ENCODE measurements around the gene TBC1D24.
A peak's percentile ranks its signal among the peaks of the same experiment; 100 is the strongest.

TBC1D24 gene

DNA sequence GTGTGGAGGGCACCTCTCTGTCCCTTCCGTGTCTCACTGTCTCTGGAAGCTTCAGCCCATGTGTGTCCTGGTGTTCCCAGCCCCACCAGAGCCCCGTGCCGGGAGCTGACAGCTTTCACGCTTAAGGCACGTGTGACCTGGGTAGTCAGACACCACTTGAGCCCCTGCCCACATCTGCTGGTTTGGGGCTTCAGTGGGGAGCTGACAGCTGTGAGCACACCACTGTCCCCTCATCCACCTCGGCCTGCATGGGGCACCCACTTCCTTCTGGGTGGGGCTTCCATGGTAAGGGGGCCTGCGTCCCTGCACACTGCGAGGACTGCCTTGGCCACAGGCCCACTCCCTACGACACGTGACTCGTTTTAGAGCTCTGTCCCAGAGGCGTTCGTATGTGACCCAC, 17.7 kb upstream of the TBC1D24 start:
- no peaks in the 10 kb centered on the region for H3K9me3 ChIP-seq (ENCODE audit: low read length)
- H3K4me2 ChIP-seq (ENCODE audit: low read length): no peak overlapping the region
- TF ChIP-seq, protein P1, sequence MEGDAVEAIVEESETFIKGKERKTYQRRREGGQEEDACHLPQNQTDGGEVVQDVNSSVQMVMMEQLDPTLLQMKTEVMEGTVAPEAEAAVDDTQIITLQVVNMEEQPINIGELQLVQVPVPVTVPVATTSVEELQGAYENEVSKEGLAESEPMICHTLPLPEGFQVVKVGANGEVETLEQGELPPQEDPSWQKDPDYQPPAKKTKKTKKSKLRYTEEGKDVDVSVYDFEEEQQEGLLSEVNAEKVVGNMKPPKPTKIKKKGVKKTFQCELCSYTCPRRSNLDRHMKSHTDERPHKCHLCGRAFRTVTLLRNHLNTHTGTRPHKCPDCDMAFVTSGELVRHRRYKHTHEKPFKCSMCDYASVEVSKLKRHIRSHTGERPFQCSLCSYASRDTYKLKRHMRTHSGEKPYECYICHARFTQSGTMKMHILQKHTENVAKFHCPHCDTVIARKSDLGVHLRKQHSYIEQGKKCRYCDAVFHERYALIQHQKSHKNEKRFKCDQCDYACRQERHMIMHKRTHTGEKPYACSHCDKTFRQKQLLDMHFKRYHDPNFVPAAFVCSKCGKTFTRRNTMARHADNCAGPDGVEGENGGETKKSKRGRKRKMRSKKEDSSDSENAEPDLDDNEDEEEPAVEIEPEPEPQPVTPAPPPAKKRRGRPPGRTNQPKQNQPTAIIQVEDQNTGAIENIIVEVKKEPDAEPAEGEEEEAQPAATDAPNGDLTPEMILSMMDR (IDR thresholded peaks at IDR 0.05; ENCODE audit: low read length): no peak
- no peak for TF ChIP-seq EZH2 (IDR thresholded peaks at IDR 0.05; ENCODE audit: borderline replicate concordance, low read length)
- H3K79me2 ChIP-seq (ENCODE audit: insufficient read depth, low read length): no peaks in the 10 kb centered on the region
- no peak overlapping the region for H3K4me3 ChIP-seq (ENCODE audit: low read depth, low read length, poor library complexity, severe bottlenecking)
- peaks cover 62% of the 10 kb centered on the region for H3K36me3 ChIP-seq (ENCODE audit: insufficient read depth, low read length)
- H3F3A ChIP-seq (ENCODE audit: insufficient read depth, low read length): 0 out of 2 replicates have a peak, but pooled peaks cover 4% of the 10 kb centered on the region
- H2AFZ ChIP-seq (ENCODE audit: low read length): no peak overlapping the region
- no peaks in the 10 kb centered on the region for H4K20me1 ChIP-seq (ENCODE audit: insufficient read depth, low read length)
- H3K27me3 ChIP-seq (ENCODE audit: insufficient read depth, low read length): no peaks in the 10 kb centered on the region
- peak overlapping the region; percentile 33 for H3K27ac ChIP-seq (ENCODE audit: low read depth, low read length, poor library complexity, severe bottlenecking)
- H3K4me1 ChIP-seq (ENCODE audit: insufficient read depth, low read length, severe bottlenecking): peaks cover 28% of the 10 kb centered on the region
- no peaks in the 10 kb centered on the region for H3K9me2 ChIP-seq (ENCODE audit: low read depth, low read length)
- H3K9ac ChIP-seq (ENCODE audit: low read length): no peak overlapping the region

DNA sequence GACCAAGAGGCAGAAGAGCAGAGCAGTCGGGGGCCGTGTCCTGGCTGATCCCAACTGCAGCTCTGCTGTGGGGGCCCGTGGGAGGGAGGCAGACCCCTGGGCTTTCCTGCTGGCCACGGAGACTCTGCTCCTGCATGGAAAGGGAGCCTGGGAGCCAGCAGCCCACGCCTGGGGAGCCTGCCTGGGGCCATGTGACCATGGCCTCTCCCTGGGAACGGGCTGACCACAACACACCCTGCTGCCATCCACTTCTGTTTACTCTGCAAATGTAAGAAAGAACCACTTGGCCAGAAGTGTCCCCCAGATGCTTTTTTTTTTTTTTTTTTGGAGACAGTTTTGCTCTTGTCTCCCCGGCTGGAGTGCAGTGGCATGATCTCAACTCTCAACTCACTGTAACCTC, 17.0 kb upstream of the TBC1D24 start:
- Histone ChIP-seq H3K9ac (ENCODE audit: low read length) (no peak overlapping the region), H3F3A (ENCODE audit: insufficient read depth, low read length) (0 out of 2 replicates have a peak, but pooled peaks cover 4% of the 10 kb centered on the region), H3K4me3 (ENCODE audit: low read depth, low read length, poor library complexity, severe bottlenecking) (no peak overlapping the region), H3K4me1 (ENCODE audit: insufficient read depth, low read length, severe bottlenecking) (peaks cover 28% of the 10 kb centered on the region), H3K9me2 (ENCODE audit: low read depth, low read length) (no peaks in the 10 kb centered on the region), H3K27me3 (ENCODE audit: insufficient read depth, low read length) (no peaks in the 10 kb centered on the region), H3K9me3 (ENCODE audit: low read length) (no peaks in the 10 kb centered on the region), H3K79me2 (ENCODE audit: insufficient read depth, low read length) (no peaks in the 10 kb centered on the region), H2AFZ (ENCODE audit: low read length) (no peak overlapping the region), H3K36me3 (ENCODE audit: insufficient read depth, low read length) (peaks cover 55% of the 10 kb centered on the region), H4K20me1 (ENCODE audit: insufficient read depth, low read length) (no peaks in the 10 kb centered on the region), H3K27ac (ENCODE audit: low read depth, low read length, poor library complexity, severe bottlenecking) (peak overlapping the region; percentile 33), H3K4me2 (ENCODE audit: low read length) (no peak overlapping the region)
- TF ChIP-seq, protein P1 (IDR thresholded peaks at IDR 0.05; ENCODE audit: low read length): no peak
- TF ChIP-seq EZH2 (IDR thresholded peaks at IDR 0.05; ENCODE audit: borderline replicate concordance, low read length): no peak

DNA sequence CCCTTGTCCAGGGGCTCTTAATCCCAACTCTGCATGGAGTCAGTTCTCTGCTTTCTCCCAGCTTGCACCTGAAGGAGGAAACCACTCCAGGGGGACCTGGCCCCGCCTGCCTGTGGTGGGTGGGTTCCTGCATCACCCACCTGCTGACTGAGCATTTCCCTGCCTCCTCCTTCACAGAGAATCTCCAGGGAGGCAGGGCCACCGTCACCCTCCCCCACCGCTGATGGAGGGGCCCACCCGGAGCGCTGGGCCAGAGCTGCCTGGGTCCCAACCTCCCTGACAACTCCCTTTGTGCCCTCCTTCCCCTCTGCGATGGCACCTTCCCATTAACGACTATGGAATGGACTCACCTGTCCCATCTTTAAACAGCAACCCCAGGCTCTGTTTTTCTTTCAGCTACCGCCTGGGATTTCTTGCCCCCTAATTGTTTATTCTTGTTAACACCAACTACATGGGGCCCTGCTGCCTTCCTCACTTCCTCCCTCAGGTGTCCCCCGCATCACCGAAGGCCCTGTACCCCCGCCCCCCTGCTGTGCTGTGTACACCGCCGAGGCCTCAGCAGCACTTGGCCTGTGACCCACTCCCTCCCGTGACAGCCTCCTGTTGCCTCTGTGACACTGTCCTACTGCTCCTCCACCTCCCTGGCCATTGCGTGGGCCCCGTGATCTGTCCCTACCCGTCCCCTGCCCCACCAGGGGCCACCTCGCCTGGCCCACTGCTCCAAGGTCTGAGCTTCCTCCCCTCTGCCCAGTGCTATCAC, 15.9 kb upstream of the TBC1D24 start:
- no peak for TF ChIP-seq EZH2 (IDR thresholded peaks at IDR 0.05; ENCODE audit: borderline replicate concordance, low read length)
- TF ChIP-seq, protein P1 (IDR thresholded peaks at IDR 0.05; ENCODE audit: low read length): no peak
- Histone ChIP-seq H3K9ac (ENCODE audit: low read length) (peak overlapping the region; percentile 75), H2AFZ (ENCODE audit: low read length) (no peak overlapping the region), H3K4me1 (ENCODE audit: insufficient read depth, low read length, severe bottlenecking) (peaks cover 28% of the 10 kb centered on the region), H3K4me3 (ENCODE audit: low read depth, low read length, poor library complexity, severe bottlenecking) (peak overlapping the region; percentile 68), H3K4me2 (ENCODE audit: low read length) (peak overlapping the region; percentile 95), H3K9me2 (ENCODE audit: low read depth, low read length) (no peaks in the 10 kb centered on the region), H3K27me3 (ENCODE audit: insufficient read depth, low read length) (no peaks in the 10 kb centered on the region), H3K9me3 (ENCODE audit: low read length) (no peaks in the 10 kb centered on the region), H3K27ac (ENCODE audit: low read depth, low read length, poor library complexity, severe bottlenecking) (peak overlapping the region; percentile 38), H3F3A (ENCODE audit: insufficient read depth, low read length) (0 out of 2 replicates have a peak, but pooled peaks cover 4% of the 10 kb centered on the region), H4K20me1 (ENCODE audit: insufficient read depth, low read length) (no peaks in the 10 kb centered on the region), H3K36me3 (ENCODE audit: insufficient read depth, low read length) (peaks cover 48% of the 10 kb centered on the region), H3K79me2 (ENCODE audit: insufficient read depth, low read length) (no peaks in the 10 kb centered on the region)

Measured in OCI-LY1 (cell line).